Measurements from ENCODE around the gene CISH.

CISH gene

GRCh38 chr3:50603261-50604109 is 8.1 kb downstream of the CISH start:
- DNase-seq (ENCODE audit: insufficient read length) (no peak), FAIRE-seq (no peak)
- TF ChIP-seq POLR2A (IDR thresholded peaks at IDR 0.05; ENCODE audit: low read depth, low read length) (no peak), TAF1 (IDR thresholded peaks at IDR 0.05; ENCODE audit: borderline replicate concordance, low read depth, low read length) (no peak), POLR2AphosphoS5 (IDR thresholded peaks at IDR 0.05; ENCODE audit: low read depth, low read length) (no peak)

- FAIRE-seq, result no peak
Observed at GRCh38 chr3:50602595-50603191, 8.9 kb downstream of the CISH start.

GRCh38 chr3:50600841-50601591 is 10.6 kb downstream of the CISH start:
- no peak for TF ChIP-seq TAF1 (IDR thresholded peaks at IDR 0.05; ENCODE audit: borderline replicate concordance, low read depth, low read length)
- TF ChIP-seq POLR2AphosphoS5 (IDR thresholded peaks at IDR 0.05; ENCODE audit: low read depth, low read length), result no peak
- no peak for TF ChIP-seq POLR2A (IDR thresholded peaks at IDR 0.05; ENCODE audit: low read depth, low read length)
- FAIRE-seq (no peak), DNase-seq (ENCODE audit: insufficient read length) (no peak)

More at GRCh38 chr3:50602595-50603191, 8.9 kb downstream of the CISH start:
- DNase-seq (ENCODE audit: insufficient read length), result no peak
- TF ChIP-seq POLR2AphosphoS5 (IDR thresholded peaks at IDR 0.05; ENCODE audit: low read depth, low read length), result no peak
- no peak for TF ChIP-seq TAF1 (IDR thresholded peaks at IDR 0.05; ENCODE audit: borderline replicate concordance, low read depth, low read length)
- no peak for TF ChIP-seq POLR2A (IDR thresholded peaks at IDR 0.05; ENCODE audit: low read depth, low read length)

- DNase-seq (ENCODE audit: insufficient read length), result no peak
- FAIRE-seq, result no peak
- TF ChIP-seq TAF1 (IDR thresholded peaks at IDR 0.05; ENCODE audit: borderline replicate concordance, low read depth, low read length) (no peak), POLR2A (IDR thresholded peaks at IDR 0.05; ENCODE audit: low read depth, low read length) (no peak), POLR2AphosphoS5 (IDR thresholded peaks at IDR 0.05; ENCODE audit: low read depth, low read length) (no peak)
Observed at GRCh38 chr3:50600141-50600753, 11.3 kb downstream of the CISH start.

- DNase-seq (ENCODE audit: insufficient read length), result no peak
- no peak for TF ChIP-seq POLR2AphosphoS5 (IDR thresholded peaks at IDR 0.05; ENCODE audit: low read depth, low read length)
- TF ChIP-seq POLR2A (IDR thresholded peaks at IDR 0.05; ENCODE audit: low read depth, low read length), result no peak
- no peak for FAIRE-seq
Observed at GRCh38 chr3:50599716-50600118, 11.9 kb downstream of the CISH start.

GRCh38 chr3:50599115-50599715 is 12.4 kb downstream of the CISH start:
- FAIRE-seq, result no peak
- TF ChIP-seq POLR2A (IDR thresholded peaks at IDR 0.05; ENCODE audit: low read depth, low read length), result no peak
- no peak for TF ChIP-seq POLR2AphosphoS5 (IDR thresholded peaks at IDR 0.05; ENCODE audit: low read depth, low read length)
- no peak for TF ChIP-seq TAF1 (IDR thresholded peaks at IDR 0.05; ENCODE audit: borderline replicate concordance, low read depth, low read length)
- no peak for DNase-seq (ENCODE audit: insufficient read length)

- TF ChIP-seq POLR2A (IDR thresholded peaks at IDR 0.05; ENCODE audit: low read depth, low read length), result no peak
- TF ChIP-seq TAF1 (IDR thresholded peaks at IDR 0.05; ENCODE audit: borderline replicate concordance, low read depth, low read length), result no peak
- no peak for TF ChIP-seq POLR2AphosphoS5 (IDR thresholded peaks at IDR 0.05; ENCODE audit: low read depth, low read length)
- FAIRE-seq (no peak), DNase-seq (ENCODE audit: insufficient read length) (no peak)
Observed at GRCh38 chr3:50594253-50594785, 17.3 kb downstream of the CISH start.

- FAIRE-seq (no peak), DNase-seq (ENCODE audit: insufficient read length) (no peak)
- TF ChIP-seq POLR2A (IDR thresholded peaks at IDR 0.05; ENCODE audit: low read depth, low read length) (no peak), TAF1 (IDR thresholded peaks at IDR 0.05; ENCODE audit: borderline replicate concordance, low read depth, low read length) (no peak), POLR2AphosphoS5 (IDR thresholded peaks at IDR 0.05; ENCODE audit: low read depth, low read length) (no peak)
Observed at GRCh38 chr3:50592568-50592967, 19.0 kb downstream of the CISH start.

GRCh38 chr3:50591196-50591741 is 20.3 kb downstream of the CISH start:
- DNase-seq (ENCODE audit: insufficient read length), result no peak
- no peak for FAIRE-seq
- TF ChIP-seq POLR2AphosphoS5 (IDR thresholded peaks at IDR 0.05; ENCODE audit: low read depth, low read length), result no peak
- no peak for TF ChIP-seq TAF1 (IDR thresholded peaks at IDR 0.05; ENCODE audit: borderline replicate concordance, low read depth, low read length)
- no peak for TF ChIP-seq POLR2A (IDR thresholded peaks at IDR 0.05; ENCODE audit: low read depth, low read length)

GRCh38 chr3:50588759-50589433 is 22.7 kb downstream of the CISH start:
- TF ChIP-seq POLR2AphosphoS5 (IDR thresholded peaks at IDR 0.05; ENCODE audit: low read depth, low read length) (no peak), POLR2A (IDR thresholded peaks at IDR 0.05; ENCODE audit: low read depth, low read length) (no peak), TAF1 (IDR thresholded peaks at IDR 0.05; ENCODE audit: borderline replicate concordance, low read depth, low read length) (no peak)
- DNase-seq (ENCODE audit: insufficient read length) (no peak), FAIRE-seq (no peak)

Measured in GM12892 (cell line).